SHP77 treated with DMSO at 0.1 percent for 48 hours (cell line): ENCODE results near the gene SGMS1.

Experiments used
- DNase-seq: peaks from one replicate; lab custom pipeline; 2025; lab: John Stamatoyannopoulos, UW

The SGMS1 gene

DNA sequence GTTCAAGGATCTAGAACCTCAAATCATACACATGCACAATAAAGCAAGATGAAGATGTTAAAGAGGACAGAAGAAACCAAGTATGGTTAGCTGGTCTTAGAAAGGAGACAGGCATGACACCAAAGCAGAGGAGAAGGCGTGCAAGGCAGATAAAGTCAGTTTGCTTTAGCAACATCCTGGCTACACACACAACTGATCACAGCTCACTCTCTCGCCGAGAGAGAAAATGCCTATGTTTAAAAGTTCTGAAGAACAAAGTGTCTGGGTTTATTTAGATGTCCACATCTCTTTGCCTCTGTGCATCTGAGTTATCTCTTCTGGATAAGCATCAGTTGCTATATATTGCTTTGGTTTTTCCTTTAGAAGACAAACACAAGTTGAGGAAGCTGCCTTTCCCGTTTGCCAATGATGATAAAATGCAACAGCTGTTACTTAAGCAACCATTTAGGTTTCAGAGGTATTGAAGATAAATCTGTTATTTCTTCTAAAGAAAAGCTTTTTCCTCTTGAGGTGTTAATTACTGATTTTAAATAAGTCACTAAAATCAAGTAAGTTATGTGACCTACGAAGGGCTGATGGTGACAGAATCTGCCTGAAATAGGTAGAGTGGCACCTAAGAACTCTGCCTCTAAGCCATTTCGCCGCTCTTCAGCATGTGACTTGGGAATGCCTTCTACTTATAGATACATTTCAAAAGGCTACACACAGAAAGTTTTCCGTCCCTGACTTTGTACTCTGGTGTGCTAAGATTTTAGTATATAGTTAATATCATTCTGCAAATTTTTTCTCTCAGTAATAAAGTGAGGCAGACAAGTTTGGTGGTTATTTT lies 226.2 kb downstream of the SGMS1 start:
- DNase-seq, result no peak

GRCh38 chr10:50396491-50397311 lies 227.1 kb downstream of the SGMS1 start:
- DNase-seq, result no peak

- no peak for DNase-seq
Measured at GRCh38 chr10:50395851-50396250, 227.9 kb downstream of the SGMS1 start.

DNA sequence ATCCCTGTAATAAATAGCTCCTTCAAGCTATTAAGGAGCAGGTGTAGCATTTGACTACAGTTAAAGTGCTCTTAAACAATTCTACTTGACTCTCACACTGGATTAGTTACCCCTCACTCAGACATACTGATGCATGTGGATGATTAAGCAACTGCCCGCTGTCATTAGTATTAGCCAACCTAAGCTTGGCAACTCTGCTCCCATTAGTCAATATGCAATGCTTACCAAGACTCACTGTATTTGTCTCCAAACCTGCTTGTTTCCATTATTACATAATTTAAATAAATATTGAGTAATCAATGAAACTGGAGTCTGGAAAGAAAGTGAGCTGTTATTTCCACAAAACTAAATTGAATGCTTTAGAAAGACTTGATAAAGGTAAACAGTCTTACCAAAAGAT lies 228.5 kb downstream of the SGMS1 start:
- DNase-seq, result no peak

DNA sequence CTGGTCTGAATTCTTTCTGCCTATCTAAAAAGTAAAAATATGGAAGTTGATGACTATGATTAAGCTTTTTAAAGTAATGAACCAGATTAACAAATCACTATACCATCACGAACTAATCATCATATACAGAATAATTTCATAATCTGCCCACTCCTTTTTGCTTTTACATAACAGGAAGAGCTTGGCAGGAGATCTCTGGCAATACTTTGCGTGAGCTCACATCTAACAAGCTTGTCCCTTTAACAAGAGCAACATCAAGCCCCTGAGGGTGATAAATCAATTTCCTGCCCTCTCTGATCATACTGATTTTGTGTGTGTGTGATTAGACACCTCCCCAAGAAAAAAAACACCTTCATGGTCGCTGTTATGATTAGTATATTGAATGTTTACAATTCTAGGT lies 228.9 kb downstream of the SGMS1 start:
- DNase-seq, result no peak

DNA sequence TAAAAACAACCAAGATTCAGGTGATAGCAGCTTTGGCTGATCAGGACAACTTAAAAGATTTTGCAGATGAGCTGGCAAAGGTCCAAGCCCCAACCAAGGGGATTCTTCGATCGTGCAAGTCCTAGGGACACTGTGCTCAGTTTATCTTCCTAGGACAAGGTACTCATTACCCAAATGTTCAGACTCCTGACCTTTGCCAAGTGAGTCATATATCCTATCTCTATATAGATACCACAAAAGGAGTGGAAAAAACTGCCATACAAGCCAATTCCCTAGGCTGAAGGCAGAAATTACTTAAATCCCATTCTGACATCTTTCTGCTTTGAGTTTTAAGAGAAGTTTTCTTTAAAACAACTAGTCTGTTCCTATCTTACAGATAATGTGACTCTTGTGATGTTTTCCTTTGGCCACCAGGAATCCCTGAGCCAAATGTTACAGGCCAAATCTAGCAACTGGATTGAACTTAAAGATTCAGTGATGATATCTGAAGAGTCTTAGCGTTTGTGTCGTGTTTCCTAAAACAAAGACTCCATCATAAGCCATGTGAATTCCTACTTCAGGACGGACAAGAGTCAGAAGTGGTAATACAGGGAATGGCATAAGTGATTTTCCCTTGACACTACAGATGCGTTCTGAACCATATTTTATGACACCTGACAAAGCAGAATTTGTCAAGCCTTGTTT lies 229.8 kb downstream of the SGMS1 start:
- DNase-seq, result no peak

- no peak for DNase-seq
Measured at GRCh38 chr10:50392966-50393718, 230.6 kb downstream of the SGMS1 start.

DNA sequence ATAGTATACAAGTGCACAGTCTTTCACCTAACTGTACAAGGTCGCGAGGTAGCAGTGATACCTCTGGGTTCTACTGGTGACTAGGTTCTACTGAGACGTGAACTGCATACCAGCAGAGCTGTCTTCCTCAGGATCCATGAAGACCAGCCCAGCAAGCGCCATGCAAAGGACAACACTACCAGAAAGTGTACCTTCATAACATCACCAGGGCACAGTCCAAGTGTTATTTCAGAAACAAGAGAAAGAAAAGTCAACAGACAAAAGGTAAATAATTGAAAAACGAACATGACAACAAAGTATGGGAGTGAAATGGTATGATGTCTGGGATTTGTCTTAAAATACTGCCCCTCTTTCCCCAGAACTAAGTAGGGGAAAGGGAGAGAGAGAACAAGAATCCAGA lies 231.3 kb downstream of the SGMS1 start:
- DNase-seq, result no peak

DNA sequence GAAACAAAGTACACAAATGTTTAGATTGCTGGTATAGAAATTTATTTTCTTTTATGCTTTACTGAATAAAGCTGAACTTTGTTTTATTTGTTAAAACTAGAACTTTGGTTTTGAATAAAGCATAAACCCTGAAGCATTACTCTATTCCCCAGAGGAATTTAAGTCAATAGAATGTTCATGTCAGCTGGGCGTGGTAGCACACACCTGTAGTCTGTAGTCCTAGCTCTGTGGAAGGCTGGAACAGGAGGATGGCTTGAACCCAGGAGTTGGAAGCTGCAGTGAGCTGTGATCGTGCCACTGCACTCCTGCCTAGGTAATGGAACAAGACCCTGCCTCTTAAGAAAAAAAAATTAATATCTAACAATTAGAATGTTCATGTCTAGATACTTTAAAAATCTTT lies 233.5 kb downstream of the SGMS1 start:
- DNase-seq, result no peak

DNA sequence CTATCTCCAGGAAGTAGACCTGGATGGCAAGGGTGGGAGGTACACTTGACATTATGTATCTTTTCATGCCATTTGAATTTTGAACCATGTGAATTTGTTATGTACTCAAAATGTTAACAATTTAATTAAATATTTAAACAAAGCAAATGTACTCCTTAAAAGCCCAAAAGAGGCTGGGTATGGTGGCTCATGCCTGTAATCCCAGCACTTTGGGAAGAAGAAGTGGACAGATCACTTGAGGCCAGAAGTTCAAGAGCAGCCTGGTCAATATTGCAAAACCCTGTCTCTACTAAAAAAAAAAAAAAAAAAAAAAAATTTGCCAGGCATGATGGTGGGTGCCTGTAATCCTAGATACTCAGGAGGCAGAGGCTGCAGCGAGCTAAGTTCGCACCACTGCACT lies 235.6 kb downstream of the SGMS1 start:
- DNase-seq, result no peak

DNA sequence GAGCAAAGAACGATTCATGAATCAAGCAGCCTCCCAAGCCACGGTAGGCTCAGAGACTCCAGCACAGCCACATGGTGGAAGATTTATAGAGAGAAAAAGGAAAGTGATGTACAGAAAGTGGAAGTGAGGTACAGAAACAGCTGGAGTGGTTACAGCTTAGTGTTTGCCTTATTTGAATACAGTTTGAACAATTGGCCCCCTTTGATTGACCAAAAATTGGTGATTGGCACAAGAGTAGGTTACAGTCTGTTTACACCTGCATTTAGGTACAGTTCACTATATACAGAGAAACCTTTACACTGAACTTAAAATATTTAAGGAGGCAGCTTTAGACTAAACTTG lies 236.1 kb downstream of the SGMS1 start:
- no peak for DNase-seq

- DNase-seq, result no peak
Measured at GRCh38 chr10:50387007-50387731, 236.6 kb downstream of the SGMS1 start.

GRCh38 chr10:50385624-50386023 lies 238.1 kb downstream of the SGMS1 start:
- DNase-seq, result no peak

DNA sequence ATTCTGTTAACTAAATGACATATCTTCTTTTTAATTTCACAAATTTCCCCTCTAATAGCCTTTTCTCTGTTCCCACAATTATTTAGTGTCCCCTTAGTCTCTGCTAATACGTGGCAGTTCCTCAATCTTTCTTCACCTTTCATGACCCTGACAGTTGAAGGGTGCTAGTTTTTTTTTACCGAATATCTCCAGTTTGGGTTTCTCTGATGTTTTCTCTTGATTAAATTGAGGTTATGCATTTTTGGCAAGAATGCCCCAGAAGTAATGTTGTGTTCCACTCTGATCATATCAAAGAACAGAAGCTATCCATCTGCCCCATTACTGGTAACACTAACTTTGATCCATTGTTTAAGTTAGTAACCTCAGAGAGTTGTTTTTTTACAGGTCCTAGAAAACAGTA lies 238.9 kb downstream of the SGMS1 start:
- no peak for DNase-seq

- no peak for DNase-seq
Measured at GRCh38 chr10:50384238-50384637, 239.5 kb downstream of the SGMS1 start.

DNA sequence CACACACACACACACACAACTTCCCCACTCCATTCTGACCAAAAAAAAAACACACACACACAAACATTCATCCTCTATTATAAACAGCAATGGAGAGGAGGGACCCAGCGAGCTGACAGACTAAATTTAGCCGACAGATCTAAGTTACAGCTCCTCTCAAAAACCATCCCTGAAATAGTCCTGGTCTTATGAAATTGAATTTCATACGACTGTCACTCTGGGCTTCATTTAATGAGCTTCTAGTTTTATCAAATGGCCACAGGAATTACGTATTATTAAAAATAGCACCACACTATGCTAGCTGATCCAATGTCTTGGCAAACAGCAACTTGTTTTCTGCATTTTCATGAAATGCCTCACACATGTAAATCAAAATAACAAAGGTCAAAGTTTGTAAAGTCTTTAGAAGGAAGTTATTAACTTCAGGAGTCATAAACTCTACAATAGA lies 241.2 kb downstream of the SGMS1 start:
- no peak for DNase-seq

GRCh38 chr10:50381642-50382041 lies 242.1 kb downstream of the SGMS1 start:
- no peak for DNase-seq

GRCh38 chr10:50379616-50380015 lies 244.1 kb downstream of the SGMS1 start:
- DNase-seq, result no peak

DNA sequence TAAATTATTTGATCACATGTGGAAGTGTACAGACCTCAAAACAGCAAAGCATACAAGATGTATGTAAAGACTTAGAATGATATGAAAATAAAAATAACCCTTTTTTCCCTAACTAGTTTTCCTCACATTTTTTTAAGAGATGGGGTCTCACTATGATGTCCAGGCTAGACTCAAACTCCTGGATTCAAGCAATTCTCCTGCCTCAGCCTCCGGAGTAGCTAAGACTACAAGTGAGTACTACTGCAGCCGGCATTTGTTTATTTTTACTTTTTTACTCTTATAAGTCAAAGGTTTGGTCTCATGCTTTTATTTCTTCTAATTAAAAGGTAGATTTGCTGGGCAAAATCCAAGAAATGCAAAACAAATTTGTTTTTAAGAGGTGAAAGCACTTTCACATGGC lies 248.0 kb downstream of the SGMS1 start:
- DNase-seq, result no peak

- no peak for DNase-seq
Measured at GRCh38 chr10:50375051-50375452, 248.7 kb downstream of the SGMS1 start.

GRCh38 chr10:50373821-50374501 lies 249.8 kb downstream of the SGMS1 start:
- DNase-seq, result no peak
